Stimulated activated CD4-positive, alpha-beta T cell treated with anti-CD3 and anti-CD28 coated beads, Interleukin-12 subunit alpha, Interleukin-12 subunit beta, amount 100 ng/mL, for 4 hours (primary cell): ENCODE results near the gene DRD1.
"Not testable (repeated sequence)": the region's sequence is repeated elsewhere in the genome, so short reads cannot be mapped to it uniquely, and the experiment has no call there.

Source experiments
- DNase-seq: peaks from one replicate; pipeline ENCODE4 v3.0.0-alpha.2; 2020

DRD1 gene

DNA sequence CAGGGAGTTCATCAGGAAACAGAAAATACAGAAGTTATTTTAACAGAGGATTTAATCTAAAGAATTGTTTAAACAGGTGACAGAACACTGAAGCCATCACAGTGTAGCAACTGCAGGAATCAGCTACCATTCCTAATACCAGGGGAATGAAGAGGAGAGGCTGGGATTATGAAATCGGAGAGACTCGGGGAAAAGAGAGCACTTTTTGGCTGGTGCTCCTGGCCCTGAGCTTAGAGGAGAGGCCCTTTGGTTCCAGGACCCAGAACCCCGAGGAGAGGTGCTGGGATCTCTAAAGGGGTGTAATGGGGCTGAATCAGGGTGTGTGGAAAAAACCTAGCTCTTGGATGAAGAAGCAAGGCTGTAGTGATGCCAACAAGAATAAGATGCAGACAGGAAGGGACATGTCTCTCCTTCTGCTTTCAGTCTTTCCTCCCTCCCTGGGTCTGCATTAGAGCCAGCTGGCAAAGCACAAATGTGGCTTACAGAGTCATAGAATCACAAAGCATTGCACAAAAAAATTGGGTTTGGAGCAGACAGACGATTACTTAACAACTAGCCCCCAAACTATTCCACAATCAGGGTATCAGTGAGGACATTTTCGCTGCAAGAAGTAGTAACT lies 22.8 kb upstream of the DRD1 start:
- DNase-seq = no peak

DNA sequence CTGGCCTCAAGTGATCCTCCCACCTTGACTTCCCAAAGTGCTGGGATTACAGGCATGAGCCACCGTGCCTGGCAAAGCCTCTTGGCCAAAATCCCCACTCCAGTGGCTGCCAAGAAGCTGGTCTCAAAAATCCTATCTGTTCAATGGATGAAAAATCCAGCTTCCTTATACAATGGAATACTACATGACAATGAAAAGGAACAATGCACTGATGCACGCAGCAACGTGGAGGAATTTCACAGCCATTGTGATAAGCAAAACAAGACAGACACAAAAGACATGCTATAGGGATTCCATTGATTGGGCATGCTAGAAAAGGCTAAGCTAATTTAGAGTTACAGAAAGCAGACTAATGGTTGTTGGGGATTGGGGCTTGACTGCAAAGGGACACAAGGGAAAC lies 21.3 kb upstream of the DRD1 start:
- DNase-seq = no peak

DNA sequence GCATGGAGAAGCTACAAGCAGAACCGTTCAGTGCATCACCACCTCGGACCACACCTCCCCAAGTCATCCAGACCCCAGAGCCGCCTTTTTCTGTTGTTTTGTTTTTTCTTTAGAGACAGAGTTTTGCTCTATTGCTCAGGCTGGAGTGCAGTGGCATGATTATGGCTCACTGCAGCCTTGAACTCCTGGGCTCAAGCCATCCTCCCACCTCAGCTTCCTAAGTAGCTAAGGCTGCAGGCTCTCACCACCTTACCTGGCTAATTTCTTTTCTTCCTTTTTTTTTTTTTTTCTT lies 20.9 kb upstream of the DRD1 start:
- DNase-seq = no peak

DNA sequence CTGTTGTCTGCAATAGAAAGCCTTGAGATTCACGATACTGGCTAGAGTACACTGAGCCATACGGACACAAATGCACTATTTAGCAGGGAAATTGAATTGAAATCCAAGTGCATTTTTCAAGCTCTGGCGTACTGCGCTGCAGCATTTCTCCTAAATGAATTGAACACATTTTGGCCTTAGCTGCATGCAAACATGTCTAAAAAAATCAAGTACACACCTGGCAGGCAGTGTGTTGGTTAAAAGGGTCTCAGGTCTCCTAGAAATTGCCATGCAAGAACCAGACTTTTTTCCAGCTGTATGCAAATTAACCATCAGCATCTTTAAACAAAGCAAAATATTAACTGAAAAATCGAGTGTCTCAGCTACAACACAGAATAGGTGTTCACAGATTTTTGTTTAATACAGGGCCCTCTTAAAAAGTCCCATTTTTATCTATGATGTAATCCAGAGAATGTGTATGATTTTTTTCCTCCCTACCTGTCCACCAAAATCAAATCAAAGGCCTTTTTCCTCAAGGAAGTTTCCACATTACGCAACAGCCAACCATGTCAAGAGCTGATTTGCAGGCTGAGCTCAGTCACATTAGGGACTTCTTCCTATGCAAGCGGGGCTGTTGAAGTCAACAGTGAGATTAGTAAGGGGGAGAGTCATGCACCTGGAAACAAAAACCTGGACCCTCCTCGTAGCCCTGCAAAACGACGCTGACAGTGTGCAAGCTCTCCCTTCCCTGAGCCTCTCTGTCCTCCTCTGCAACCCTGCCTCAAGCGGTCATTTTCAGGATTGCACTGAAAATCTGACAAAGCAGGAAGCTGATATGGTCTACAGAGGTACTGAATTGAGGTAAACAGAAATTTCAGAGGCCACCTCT lies 20.3 kb upstream of the DRD1 start:
- peak; percentile 56 for DNase-seq

DNA sequence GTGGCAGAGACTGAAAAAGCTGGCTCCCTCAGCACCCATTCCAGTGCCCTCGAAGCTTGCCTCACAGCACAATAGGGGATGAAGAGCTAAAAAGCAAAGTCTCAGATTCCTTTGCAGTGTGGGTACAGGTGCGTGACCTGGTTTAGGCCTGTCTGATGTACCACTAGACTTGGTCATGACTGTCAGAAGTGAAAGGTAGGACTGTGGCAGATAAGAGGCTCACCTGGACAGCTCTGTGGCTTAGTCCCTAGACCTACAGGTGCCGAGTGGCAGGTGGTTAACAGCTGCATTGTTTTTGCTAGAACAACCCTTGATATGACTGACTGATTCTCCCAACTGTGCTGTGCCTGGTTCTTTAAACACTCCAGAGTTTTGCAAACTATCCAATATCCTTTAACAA lies 19.7 kb upstream of the DRD1 start:
- no peak for DNase-seq

DNA sequence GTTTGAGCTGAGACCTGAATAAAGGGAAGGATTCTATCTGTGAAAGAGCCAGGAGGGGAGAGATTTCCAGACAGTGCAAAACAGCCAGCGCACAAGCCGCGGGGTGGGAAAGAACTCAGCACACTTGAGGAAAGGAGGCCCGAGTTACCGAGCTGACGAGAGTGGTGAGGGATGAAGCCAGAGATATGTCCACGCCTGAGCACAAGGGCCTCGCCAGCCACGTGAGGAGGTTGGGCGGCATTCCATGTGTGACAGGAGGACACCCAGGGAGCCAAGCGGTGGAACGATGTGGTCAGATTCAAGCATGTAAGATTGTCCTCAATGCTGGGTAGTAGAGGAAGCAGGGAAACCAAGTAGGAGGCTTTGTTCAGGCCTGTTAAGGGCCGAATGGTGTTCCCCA lies 17.4 kb upstream of the DRD1 start:
- DNase-seq = no peak

DNA sequence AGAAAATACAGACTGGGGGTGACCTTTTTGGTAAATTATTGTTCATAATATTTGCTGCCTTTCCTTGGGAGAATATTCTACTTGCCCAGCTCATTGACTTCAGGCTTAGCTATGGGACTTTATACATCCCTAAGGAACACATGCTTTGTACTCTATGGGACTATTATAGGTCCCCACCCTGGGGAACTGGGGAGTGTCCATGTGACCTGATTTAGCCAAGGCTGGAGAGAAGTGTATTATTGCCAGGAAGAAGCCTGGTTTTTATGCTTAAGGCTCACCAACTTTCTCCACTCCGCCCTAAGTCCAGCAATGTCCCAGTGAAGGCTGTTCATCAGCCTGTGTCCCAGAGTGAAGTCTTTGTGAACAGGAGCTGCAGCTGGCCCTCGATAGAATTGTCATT lies 16.6 kb upstream of the DRD1 start:
- no peak for DNase-seq

DNA sequence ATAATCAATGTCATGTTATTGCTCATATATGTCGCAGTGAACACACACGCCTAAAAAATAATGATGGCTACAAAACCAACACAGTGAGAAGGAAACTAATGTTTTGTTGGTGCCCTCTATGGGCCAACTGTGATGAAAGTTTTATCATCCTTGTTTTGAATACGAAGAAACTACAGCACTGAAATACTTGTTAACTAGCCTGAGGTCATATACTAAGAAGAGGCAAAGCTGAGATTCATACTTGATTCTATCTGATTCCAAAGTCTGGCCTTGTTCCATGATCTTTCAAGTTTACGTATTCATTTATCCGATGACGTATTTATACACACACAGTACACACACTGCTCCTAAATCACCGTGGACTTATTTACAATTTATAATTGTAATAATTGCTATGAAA lies 16.1 kb upstream of the DRD1 start:
- DNase-seq = no peak

DNA sequence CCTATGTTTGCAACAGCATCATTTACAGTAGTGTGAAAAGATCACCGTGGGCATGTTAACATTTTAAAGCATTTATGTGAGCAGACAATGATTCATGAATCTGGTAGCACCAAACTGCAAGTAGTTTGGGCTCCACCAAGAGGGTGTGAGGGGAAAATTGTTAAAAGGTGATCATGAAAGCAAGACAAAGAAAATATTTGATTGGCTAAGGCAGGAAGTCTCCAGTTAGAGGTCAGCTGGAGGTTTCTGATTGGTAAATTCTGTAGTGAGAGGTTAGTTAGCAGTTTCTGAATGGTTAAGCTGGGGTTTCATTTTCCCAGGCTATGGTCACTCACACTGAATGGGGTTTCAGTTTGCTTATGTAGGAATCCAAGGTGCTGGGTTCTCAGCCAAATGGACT lies 13.5 kb upstream of the DRD1 start:
- DNase-seq = no peak

DNA sequence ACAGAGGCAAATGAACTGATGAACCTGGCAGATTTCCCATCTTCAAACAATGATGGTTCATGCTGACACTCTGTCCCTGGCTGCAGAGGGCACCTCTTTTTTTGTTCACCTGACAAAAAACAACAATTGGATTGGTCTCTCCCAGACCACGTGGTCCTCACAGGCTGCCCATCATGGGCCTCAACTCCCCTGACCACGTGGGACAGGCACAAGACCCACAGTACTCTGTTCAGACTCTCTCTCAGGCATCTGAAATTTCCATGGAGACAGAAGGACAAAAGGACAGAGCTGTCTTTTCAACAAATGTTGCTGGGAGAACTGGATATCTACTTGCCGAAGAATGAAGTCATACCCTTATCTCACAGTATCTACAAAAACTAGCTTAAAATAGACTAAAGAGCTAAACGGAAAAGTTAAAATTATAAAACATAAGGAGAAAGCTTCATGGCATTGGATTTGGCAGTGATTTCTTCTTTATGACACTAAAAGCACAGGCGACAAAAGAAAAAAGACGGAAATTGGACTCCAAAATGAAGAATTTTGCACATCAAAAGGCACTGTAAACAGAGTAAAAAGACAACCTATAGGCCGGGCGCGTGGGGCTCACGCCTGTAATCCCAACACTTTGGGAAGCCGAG lies 12.2 kb upstream of the DRD1 start:
- no peak for DNase-seq

DNA sequence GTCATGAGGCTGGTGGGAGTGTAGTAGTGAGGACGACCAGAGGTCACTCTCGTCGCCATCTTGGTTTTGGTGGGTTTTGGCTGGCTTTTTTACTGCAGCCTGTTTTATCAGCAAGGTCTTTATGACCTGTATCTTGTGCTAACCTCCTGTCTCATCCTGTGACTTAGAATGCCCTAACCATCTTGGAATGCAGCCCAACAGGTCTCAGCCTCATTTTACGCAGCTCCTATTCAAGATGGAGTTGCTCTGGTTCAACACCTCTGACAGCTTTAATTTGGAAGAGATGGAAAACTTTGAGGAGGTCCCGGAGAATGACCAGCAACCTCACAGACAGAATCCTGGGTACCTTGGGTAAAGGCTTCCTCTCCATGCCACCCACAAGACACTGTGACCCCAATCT lies 10.4 kb upstream of the DRD1 start:
- DNase-seq = not testable (repeated sequence)

DNA sequence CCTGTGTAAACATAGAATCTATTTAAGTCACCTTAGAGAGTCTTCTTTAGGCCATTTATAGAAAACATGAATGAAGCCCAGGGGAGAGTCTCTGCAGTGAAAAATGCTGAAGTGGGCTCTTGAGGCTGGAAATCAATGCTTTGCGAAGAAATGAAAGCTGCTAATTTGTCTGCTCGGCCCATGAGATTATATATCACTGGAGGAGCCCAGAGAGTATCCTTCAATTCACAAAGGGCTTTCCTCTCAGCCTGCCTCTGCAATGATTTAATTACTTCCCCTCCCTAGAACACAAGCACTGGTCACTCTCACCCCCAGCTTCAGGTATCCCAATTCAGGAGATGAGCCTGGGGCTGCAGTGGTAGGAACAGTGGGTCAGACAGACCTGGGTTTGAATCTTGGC lies 8.2 kb upstream of the DRD1 start:
- no peak for DNase-seq

DNA sequence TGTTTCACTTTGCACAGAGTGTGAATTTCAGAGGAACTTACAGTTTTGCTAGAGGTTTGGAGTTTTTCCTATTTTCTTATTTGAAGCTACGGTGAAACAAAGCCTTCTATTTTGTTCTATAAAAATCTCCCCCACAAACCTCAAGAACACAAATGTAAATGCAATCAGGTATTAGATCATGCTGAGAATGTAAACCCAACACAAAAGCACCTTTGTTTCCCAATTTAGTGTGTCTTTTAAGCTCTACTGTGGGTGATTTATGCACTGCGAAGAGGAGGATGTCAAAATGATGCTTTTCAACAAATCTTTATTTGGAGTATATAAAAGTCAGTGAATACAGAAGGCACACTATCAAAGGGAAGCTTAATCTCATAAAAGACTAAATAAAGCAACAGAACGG lies 4.3 kb upstream of the DRD1 start:
- DNase-seq = no peak

DNA sequence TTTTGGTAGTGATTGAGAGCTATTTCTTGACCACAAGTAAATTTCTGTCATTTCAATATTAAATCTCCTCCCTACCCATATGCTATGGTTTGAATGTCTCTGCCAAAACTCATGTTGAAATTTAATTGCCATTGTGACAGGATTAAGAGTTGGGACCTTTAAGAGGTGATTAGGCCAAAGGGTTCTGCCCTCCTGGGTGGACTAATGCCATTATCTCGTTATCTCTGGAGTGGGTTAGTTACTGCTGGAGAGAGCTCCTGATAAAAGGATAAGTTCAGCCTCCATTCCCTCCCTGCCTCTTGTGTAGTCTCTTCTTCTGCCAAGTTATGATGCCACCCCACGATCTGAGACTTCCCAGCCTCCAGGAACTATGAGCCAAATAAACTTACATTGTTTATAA lies 3.6 kb upstream of the DRD1 start:
- no peak for DNase-seq

DNA sequence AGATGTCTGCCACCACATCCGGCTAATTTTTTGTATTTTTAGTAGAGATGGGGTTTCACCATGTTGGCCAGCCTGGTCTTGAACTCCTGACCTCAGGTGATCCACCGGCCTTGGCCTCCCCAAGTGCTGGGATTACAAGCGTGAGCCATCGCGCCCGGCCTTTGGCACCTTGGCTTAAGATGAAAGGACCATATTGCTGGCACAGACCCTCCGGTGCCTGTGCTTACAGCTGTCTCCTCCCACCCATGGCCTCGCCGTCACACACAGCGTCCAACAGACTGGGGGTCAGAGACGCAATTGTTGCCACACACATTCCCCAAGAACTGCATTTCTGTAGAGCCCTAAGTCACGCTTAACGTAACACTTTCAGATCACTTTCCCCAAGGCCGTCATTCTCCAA lies 2.4 kb upstream of the DRD1 start:
- not testable (repeated sequence) for DNase-seq

DNA sequence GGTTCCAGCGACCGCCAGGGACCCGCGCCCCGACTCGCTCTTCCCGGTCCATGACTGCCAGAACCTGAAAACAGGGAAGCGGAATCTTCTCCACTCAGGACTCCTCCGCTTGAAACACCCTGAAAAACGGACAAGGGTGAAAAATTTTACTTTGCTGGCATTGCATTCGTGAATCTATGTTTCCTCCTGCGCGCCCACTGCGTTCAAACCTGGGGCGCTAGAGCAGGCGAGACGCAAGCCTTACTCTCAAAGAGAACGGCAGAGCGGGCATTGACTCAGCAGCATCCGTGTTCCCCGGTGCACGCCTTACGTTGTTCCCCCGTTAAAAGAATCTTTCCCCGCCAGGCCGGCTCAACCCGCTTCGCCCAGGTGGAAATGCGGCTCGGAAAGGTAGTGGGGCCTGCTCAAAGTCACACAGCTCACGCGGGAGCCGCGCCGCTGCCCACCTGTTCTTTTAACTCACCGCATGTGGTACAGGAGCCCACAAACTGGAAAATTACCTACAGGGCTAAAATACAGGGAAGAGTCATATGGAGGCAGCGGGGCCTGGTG lies 999 bp upstream of the DRD1 start:
- no peak for DNase-seq

DNA sequence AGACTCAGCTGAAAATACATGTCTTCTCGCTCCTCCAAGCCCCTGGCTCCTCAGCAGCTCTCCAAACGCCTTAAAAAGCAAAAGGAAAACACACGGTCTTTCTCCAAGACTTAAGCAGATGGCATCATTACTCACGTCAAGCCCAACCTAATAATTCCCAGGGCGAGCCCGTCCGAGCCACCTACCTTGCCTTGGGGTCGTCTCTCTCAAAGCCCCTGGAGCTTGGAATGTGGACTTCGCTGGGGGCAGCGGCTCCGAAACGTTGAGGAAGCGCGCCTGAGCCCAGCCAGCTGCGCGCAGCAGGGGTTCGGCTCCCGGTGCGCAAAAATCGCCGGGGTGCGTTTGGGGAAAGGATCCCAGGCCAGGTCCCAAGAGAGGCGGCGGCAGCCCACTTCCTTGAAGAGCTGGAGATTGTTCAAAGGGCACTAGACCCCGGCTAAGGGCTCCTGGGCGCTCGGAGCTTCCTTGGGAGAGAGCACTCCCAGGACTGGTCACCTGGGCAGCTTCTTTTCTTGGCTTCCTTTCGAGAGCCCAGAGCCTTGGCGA lies 395 bp downstream of the DRD1 start:
- no peak for DNase-seq

DNA sequence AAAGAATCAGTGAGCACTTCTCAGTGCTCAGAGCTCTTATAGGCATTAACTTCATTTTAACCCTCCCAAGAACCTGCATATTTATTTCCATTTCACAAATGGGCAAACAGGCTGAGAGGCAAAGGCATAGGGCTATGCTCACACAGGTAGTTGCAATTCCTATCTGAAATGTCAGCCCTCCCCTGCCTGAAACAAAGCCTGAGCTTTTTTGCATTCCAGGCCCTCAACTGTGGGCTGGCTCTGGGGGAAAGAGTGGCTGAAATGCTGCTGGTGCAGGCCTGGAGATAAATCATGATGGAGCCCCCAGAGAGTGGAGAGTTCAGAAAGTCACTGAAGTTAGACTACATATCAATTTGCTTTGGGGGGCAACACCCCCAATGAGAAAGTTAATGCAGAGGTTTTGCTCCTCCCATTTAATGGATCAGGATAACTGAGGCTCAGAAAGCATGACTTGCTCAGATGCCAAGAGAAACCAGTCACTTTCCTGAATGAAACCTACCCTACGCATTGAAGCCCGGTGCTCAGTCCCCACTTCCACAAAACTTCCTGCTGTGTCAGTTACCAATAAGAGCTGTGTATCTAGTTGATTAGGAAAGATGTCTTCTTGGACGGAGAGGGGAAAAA lies 5.6 kb downstream of the DRD1 start:
- no peak for DNase-seq

DNA sequence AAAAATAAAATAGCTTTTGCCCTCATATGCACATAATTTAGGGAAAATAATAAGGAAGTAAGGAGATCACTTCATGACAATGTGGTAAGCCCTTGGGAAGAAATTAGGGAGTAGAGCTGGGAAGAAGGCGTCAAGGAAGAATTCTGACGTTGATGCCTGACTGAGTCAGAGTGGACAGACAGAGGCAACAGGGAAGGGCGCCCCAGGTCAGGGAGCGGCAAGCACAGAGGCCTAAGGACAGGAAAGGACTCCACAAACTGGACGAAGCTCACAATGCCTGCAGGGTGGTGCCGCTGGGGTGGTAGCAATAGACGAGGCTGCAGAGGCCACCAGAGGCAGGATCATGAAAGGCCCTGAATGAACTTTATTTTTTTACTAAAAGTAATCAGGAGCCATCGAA lies 7.6 kb downstream of the DRD1 start:
- DNase-seq = no peak

DNA sequence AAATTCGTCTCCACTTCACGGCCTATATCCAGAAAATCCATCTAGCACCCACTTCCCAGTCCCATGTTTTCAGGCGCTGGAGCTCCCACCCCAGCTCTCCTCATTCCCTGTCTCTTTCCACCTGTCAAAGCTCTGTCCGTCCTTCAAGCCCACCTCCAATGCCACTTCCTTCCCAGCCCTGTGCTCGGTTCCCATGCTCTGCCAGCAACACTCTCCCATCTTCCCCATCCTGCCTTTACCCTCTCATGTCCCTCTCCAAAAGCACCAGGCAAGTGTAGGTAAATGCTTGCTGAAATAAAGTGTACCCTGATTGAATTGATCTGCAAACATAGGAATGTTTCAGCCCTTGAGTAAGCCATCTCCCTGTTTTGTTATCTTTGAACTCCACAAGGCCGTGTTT lies 9.2 kb downstream of the DRD1 start:
- no peak for DNase-seq

DNA sequence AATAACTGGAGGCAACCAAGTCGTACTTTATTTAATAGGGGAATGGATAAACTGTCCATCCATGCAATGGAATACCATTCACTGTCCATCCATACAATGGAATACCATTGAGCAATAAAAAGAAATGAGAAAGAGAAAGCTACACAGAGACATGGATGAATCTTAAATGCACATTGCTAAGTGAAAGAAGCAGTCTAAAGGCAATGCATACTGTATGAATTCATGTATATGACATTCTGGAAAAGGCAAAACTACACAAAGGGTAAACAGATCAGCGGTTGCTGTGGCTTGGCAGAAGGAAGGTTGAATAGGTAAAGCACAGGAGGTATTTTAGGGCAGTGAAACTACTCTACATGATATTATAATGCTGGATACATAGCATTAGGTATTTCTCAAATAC lies 16.2 kb downstream of the DRD1 start:
- DNase-seq = no peak

DNA sequence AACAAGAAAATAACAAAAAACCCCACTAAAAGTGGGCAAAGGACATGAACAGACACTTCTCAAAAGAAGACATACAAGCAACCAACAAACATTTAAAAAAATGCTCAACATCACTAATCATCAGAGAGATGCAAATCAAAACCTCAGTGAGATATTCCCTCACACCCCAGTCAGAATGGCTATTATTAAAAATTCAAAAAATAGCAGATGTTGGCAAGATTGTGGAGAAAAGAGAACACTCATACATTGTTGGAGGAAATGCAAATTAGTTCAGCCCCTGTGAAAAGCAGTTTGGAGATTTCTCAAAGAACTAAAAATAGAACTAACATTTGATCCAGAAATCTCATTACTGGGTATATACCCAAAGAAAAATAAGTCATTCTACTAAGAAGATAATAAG lies 19.4 kb downstream of the DRD1 start:
- DNase-seq = not testable (repeated sequence)

DNA sequence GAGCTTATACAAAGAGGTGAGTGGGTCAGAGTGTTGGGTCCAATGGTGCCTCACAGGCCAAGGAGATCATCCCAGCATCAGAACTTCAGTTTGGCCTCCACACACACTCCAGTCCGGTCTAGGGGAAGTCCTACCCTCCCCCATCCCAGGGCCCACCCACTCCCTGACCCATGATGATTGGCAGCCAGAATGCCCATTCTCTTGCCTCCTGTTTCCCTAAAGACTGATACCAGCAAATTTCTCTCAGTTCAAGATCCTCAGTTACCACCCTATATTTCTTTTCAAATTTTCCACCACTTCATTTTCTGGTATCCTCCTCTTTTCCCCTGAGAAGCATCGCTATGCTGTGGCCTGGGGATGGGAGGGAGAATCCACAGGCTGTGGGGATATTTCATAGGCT lies 21.9 kb downstream of the DRD1 start:
- no peak for DNase-seq

DNA sequence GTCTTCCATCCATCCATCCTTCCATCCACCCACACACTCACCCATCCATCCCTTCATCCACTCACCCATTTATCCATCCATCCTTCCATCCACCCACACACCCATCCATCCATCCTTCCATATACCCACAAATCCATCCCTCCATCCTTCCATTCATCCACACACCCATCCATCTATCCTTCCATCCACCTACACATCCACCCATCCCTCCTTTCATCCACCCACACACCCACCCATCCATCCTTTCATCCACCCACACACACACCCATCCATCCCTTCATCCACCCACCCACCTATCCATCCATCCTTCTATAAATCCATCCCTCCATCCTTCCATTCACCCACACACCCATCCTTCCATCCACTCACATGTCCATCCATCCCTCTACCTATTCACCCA lies 23.6 kb downstream of the DRD1 start:
- DNase-seq = no peak
